Nasal cavity respiratory epithelium epithelial cell of viscerocranial mucosa (primary cell): ENCODE data around the gene STAMBPL1. TPM values are rescaled to one million over a fixed set of nuclear protein-coding genes. Genes with fewer than 3 reads are reported as not detected.

ENCODE experiments used
- total RNA-seq: library from RNA; depleted of rRNA; stranded (reverse); fragments of >200 nt; gene quantifications from 2 replicates; pipeline ENCODE4 v1.2.3, GENCODE V29; 2014

STAMBPL1 gene
- 4.0 and 5.1 TPM in 2 replicates for total RNA-seq

DNA sequence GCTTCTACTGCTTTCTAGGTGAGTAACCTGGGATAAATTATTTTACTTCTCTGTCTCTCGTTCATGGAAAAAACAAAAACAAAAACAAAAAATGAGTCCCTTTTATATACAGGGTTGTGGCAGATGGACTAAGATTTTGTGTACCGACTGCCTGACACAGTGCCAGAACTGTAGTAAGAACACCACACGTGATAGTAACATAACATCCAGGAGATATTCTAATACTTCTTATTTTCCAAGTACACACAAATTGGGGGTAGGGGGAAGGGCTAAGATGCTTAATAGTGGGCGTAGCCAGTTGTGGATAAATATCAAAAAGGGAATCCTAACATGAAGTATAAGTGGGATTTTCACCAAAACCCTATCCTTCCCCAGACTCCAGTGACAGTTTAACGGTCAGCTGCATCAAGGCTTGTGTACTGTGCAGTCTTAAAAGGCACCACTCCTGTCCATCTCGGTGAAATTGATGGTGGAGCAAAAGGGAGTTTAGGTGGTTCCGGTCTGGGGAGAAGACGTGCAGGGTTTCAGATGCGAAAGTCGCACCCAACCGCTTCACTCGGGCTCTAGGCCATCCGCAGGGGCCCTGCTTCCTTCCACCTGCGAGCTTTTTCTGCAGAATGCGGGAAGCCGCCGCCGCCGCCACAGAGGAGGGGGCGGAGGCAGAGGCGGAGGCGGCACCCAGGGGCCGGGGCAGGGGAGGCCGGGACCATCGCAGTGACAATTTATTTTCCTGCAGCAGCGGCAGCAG lies at the start of gene STAMBPL1:
Gene STAMBPL1 (plus strand): TSS at position 712 of the 748 bp plus-strand sequence. CDS start 21,464 bp downstream, outside the sequence.

DNA sequence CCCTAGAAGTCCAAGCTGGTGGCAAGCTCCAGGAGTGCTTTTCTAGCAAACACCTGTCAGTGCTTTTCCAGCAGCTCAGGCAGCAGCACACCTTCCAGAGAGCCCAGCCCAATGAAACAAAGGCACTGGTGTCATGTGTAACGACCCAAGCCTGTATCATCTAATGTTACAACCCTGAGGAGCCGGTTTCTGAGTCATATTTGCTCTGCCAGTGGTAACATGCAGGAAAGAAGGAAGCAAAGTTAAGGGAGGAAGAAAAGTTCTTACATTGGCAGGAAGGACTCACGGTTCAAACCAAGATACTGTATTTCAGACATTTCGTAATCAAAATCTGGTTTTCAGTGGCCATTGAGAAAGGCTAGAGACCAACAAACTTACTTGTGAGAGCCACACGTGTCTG lies 28.3 kb upstream of the STAMBPL1 start, which contains the start of gene ANKRD22:
Gene ANKRD22 (minus strand): TSS at position 139 of the 400 bp plus-strand sequence. CDS start 237 bp downstream, outside the sequence.

GRCh38 chr10:88952647-88953111 lies 72.6 kb downstream of the STAMBPL1 start, which contains the start of gene ACTA2:
Gene ACTA2 (minus strand): TSS chr10:88952773. CDS start chr10:88948930, 3,843 bp downstream.

Other genes with a start within 250 kb of the STAMBPL1 start
- gene LIPF, start 215.8 kb upstream of the STAMBPL1 start, total RNA-seq: not detected in 2 replicates
- 0.21 and 0.68 TPM in 2 replicates for gene LIPK, start 174.0 kb upstream of the STAMBPL1 start, total RNA-seq
- 5.8 TPM in 1 of 2 replicates, not detected in the other for gene LIPN, start 120.2 kb upstream of the STAMBPL1 start, total RNA-seq
- 0.34 TPM in 1 of 2 replicates, not detected in the other for gene LIPM, start 77.5 kb upstream of the STAMBPL1 start, total RNA-seq
- 11.0 and 14.7 TPM in 2 replicates for gene ANKRD22, start 28.4 kb upstream of the STAMBPL1 start, total RNA-seq
- gene ACTA2, start 72.5 kb downstream of the STAMBPL1 start, total RNA-seq: 5.8 and 20.6 TPM in 2 replicates
- gene FAS, start 110.6 kb downstream of the STAMBPL1 start, total RNA-seq: 41.4 and 93.3 TPM in 2 replicates